ENCODE data around the gene CHTOP. TPM values are rescaled to one million over a fixed set of nuclear protein-coding genes. Genes with fewer than 3 reads are reported as not detected.
A peak's percentile ranks its signal among the peaks of the same experiment; 100 is the strongest.

Gene CHTOP
- total and polyA plus RNA-seq, 2 experiments from 2014 or later = 78.0 to 104 TPM

- Histone ChIP-seq H3K4me1 (ENCODE audit: low read depth) (no peaks in the 10 kb centered on the region), H3K27me3 (no peaks in the 10 kb centered on the region), H3K27ac (no peak overlapping the region), H3K36me3 (no peaks in the 10 kb centered on the region), H3K9me3 (ENCODE audit: low read depth) (no peaks in the 10 kb centered on the region), H3K4me3 (no peak overlapping the region)
- DNase-seq (ENCODE audit: low read depth in 1 of 2, low spot score in 1 of 2) = no peak
- TF ChIP-seq CTCF (IDR thresholded peaks at IDR 0.05; ENCODE audit: low read depth, low read length) = no peak
Observed at GRCh38 chr1:153592748-153593147, 41.1 kb upstream of the CHTOP start.

GRCh38 chr1:153597206-153597605, 36.7 kb upstream of the CHTOP start:
- TF ChIP-seq CTCF (IDR thresholded peaks at IDR 0.05; ENCODE audit: low read depth, low read length) = no peak
- Histone ChIP-seq H3K36me3 (no peaks in the 10 kb centered on the region), H3K27me3 (no peaks in the 10 kb centered on the region), H3K4me3 (no peak overlapping the region), H3K27ac (no peak overlapping the region), H3K9me3 (ENCODE audit: low read depth) (no peaks in the 10 kb centered on the region), H3K4me1 (ENCODE audit: low read depth) (no peaks in the 10 kb centered on the region)
- no peak for DNase-seq (ENCODE audit: low read depth in 1 of 2, low spot score in 1 of 2)

- Histone ChIP-seq H3K4me3 (no peak overlapping the region), H3K27ac (no peak overlapping the region), H3K4me1 (ENCODE audit: low read depth) (no peaks in the 10 kb centered on the region), H3K27me3 (no peaks in the 10 kb centered on the region), H3K9me3 (ENCODE audit: low read depth) (no peaks in the 10 kb centered on the region), H3K36me3 (no peaks in the 10 kb centered on the region)
- peak in 1 of 2 donors; percentile 75 for DNase-seq (ENCODE audit: low read depth in 1 of 2, low spot score in 1 of 2)
- TF ChIP-seq CTCF (IDR thresholded peaks at IDR 0.05; ENCODE audit: low read depth, low read length) = no peak
Observed at GRCh38 chr1:153598309-153599172, 35.3 kb upstream of the CHTOP start.

GRCh38 chr1:153599847-153600246, 34.0 kb upstream of the CHTOP start:
- no peaks in the 10 kb centered on the region for H3K36me3 ChIP-seq
- no peak for DNase-seq (ENCODE audit: low read depth in 1 of 2, low spot score in 1 of 2)
- TF ChIP-seq CTCF (IDR thresholded peaks at IDR 0.05; ENCODE audit: low read depth, low read length) = no peak
- H3K27me3 ChIP-seq = no peaks in the 10 kb centered on the region
- no peaks in the 10 kb centered on the region for H3K4me1 ChIP-seq (ENCODE audit: low read depth)
- H3K9me3 ChIP-seq (ENCODE audit: low read depth) = no peaks in the 10 kb centered on the region
- no peak overlapping the region for H3K27ac ChIP-seq
- H3K4me3 ChIP-seq = no peak overlapping the region

- no peaks in the 10 kb centered on the region for H3K36me3 ChIP-seq
- H3K9me3 ChIP-seq (ENCODE audit: low read depth) = no peaks in the 10 kb centered on the region
- no peak for DNase-seq (ENCODE audit: low read depth in 1 of 2, low spot score in 1 of 2)
- no peak overlapping the region for H3K27ac ChIP-seq
- no peaks in the 10 kb centered on the region for H3K4me1 ChIP-seq (ENCODE audit: low read depth)
- TF ChIP-seq CTCF (IDR thresholded peaks at IDR 0.05; ENCODE audit: low read depth, low read length) = no peak
- no peak overlapping the region for H3K4me3 ChIP-seq
- no peaks in the 10 kb centered on the region for H3K27me3 ChIP-seq
Observed at GRCh38 chr1:153602749-153603148, 31.1 kb upstream of the CHTOP start.

Data from cardiac muscle cell (in vitro differentiated cells and primary cell).